Heart left ventricle (tissue), 16 donors: Measurements from ENCODE around the gene C2CD2. TPM values are rescaled to one million over a fixed set of nuclear protein-coding genes. Genes with fewer than 3 reads are reported as not detected.

Source experiments
- ATAC-seq, 4 donors: fragments of 200-7000 bp; cut with Tn5 transposase; one replicate each; pipeline ENCODE4 v1.9.1; 2020 to 2022; ENCODE audit warnings: moderate library complexity in 4 of 4, mild to moderate bottlenecking in 3 of 4, moderate number of reproducible peaks in 1 of 4
- DNase-seq, 5 donors: peaks; one replicate each; pipeline ENCODE4 v3.0.0-alpha.2; 2020
- H3K27ac ChIP-seq, 12 donors: fragments of 200-600 bp; sonication (generic) in 4 of 12; one replicate each; pipeline versions ENCODE4 v1.5.0 to v1.8.0; 2016 to 2022; ENCODE audit warnings: mild to moderate bottlenecking in 2 of 12
- H3K27me3 ChIP-seq, 9 donors: fragments of 200-600 bp; sonication (generic) in 2 of 9; one replicate each; pipeline versions ENCODE4 v1.5.1 to v1.8.0; 2016 to 2022; ENCODE audit warnings: mild to moderate bottlenecking in 3 of 9
- H3K36me3 ChIP-seq, 9 donors: fragments of 200-600 bp; sonication (generic) in 2 of 9; one replicate each; pipeline versions ENCODE4 v1.5.0 to v1.8.0; 2018 to 2022; ENCODE audit warnings: mild to moderate bottlenecking in 2 of 9
- H3K4me1 ChIP-seq, 12 donors: fragments of 200-600 bp; sonication (generic) in 4 of 12; one replicate each; pipeline versions ENCODE4 v1.5.0 to v1.8.0; 2016 to 2022; ENCODE audit warnings: mild to moderate bottlenecking in 3 of 12
- H3K4me3 ChIP-seq, 12 donors: fragments of 200-600 bp; sonication (generic) in 4 of 12; one replicate each; pipeline versions ENCODE4 v1.5.0 to v1.8.0; 2017 to 2022; ENCODE audit warnings: mild to moderate bottlenecking in 9 of 12, moderate library complexity in 4 of 12
- H3K9me3 ChIP-seq, 12 donors: fragments of 200-600 bp; sonication (generic) in 4 of 12; one replicate each; pipeline versions ENCODE4 v1.5.0 to v1.8.0; 2016 to 2022; ENCODE audit warnings: mild to moderate bottlenecking in 1 of 12
- CTCF ChIP-seq, 12 donors: fragments of 200-600 bp; sonication (generic) in 4 of 12; IDR thresholded peaks; one replicate each; pipeline versions ENCODE4 v1.5.0 to v1.8.0; 2018 to 2022; ENCODE audit warnings: antibody characterized with exemption in 12 of 12, mild to moderate bottlenecking in 5 of 12
- POLR2A ChIP-seq, 2 donors: fragments of 450-650 bp; IDR thresholded peaks; one replicate each; pipeline ENCODE4 v1.6.1; 2017; ENCODE audit warnings: antibody characterized with exemption in 2 of 2, mild to moderate bottlenecking in 2 of 2, moderate library complexity in 2 of 2
- WGBS, 4 donors: extraction: QIAGEN DNeasy Blood & Tissue Kit in 2 of 4; methylation state at CpG; one replicate each; pipeline versions ENCODE4 v1.1.5 to v1.1.7; 2013 to 2018; 5-methylcytosine and 5-hydroxymethylcytosine counted together
- intact Hi-C, 10 donors: fragments of 100-400 bp; cut with DNase I; formaldehyde crosslinking; loops; one replicate each; pipeline versions ENCODE4 v1.11.1 to v1.14.2; 2022
- polyA plus RNA-seq, 2 donors: library from polyadenylated mRNA; stranded (reverse); fragments of 200-250 nt; gene quantifications; one replicate each; pipeline ENCODE4 v1.2.3, GENCODE V29; 2013
- total RNA-seq, 9 donors: library from RNA; depleted of rRNA in 2 of 9; stranded (reverse); fragments of >200 nt in 2 of 9; fragmentation: NEBNext Ultra II Directional in 3 of 9; extraction: Animal tissue kit (Norgen Biotek cat#: 25700) in 3 of 9; gene quantifications; one replicate each; pipeline versions ENCODE4 v1.1.0 to v1.2.4, GENCODE V29; 2016 to 2023
- donor health status: ischemic (EF 13 %, LVEDD 7.1; RV severe dilation, severe dysfunction).
- donor health status: healthy with polysubstance abuse.
- donor health status: DM: no; HTN: yes; CAD: no.
- donor health status: DM: no; HTN: no; CAD: no.
- donor health status: ischemic (EF 25% LVEDD 6.9; RV normal size, moderate dysfunction).
- donor health status: ischemic (EF 25% LVEDD 5.7; RV mildly dilated, moderate dysfunction).
- donor health status: healthy.
- donor health status: DM: yes; HTN: yes; CAD: no.
- donor health status: ischemic (EF 35%, LVEDD 5.7; RV mildly dilated, moderate dysfunction).
- donor health status: nonischemic (EF 11% LVEDD 7.7; RV severe dilation, severe dysfunction).
- donor health status: DM: yes; HTN: yes; CAD: no.
- donor health status: PGD.
- donor health status: ischemic (EF 29% LVEDD 5.4; RV normal size, mild dysfunction).
- donor health status: nonischemic (EF 23%, LVEDD 6.1; RV moderate dilation, normal function).

Gene C2CD2
- total and polyA plus RNA-seq, 11 donors: 3.8 to 13.9 (median 6.0) TPM

DNA sequence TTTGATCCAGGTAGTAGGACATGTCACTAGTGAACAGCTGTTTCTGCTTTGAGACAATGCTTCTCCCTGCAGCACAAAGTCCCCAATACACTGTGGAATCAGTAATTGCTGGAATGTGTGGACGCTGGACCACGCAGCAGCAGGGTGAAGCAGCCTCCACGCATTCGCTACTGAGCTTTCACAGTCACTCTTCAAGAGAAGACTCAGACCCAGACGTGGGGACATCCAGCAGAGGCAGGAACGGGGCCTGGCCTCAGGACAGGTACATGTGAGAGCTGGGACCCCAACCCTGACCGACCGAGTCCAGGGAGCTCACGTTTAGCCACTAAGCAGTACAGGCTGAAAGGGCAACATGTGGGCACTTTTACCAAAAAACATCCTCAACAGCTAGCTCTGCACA lies 40.6 kb downstream of the C2CD2 start:
- no peak for DNase-seq
- intact Hi-C loops: no loop called here

DNA sequence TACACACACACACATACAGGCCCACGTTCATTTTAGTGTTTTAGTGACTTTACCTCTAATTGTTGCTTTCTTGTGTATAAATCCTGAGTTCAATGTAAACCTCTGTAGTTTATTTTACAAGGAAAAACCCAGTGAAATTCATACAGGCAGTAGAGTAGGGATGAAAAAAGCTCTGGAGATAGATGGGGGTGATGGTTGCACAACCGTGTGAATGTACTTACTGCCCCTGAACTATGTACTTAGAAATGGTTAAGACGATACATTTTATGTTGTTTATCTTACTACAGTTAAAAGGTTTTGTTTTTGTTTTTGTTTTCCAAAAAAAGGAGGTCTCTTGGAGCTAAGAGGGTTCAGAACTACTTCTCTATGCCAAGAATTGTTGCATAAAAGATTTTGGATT lies 45.0 kb downstream of the C2CD2 start:
- no peak for DNase-seq
- intact Hi-C loops: no loop called here
- no peaks in the 10 kb centered on the region for H3K27me3 ChIP-seq
- no peaks in the 10 kb centered on the region for H3K4me1 ChIP-seq
- no peaks in the 10 kb centered on the region for H3K9me3 ChIP-seq
- TF ChIP-seq POLR2A (IDR thresholded peaks at IDR 0.05) (no peak), CTCF (IDR thresholded peaks at IDR 0.05) (no peak)
- no peak overlapping the region for H3K27ac ChIP-seq
- no peak for ATAC-seq
- H3K4me3 ChIP-seq: no peak overlapping the region
- WGBS, 4 donors: 70 to 85% (median 83%) methylated on average over 3 of the region's 3 CpGs
- H3K36me3 ChIP-seq: peaks cover 0 to 99% (median 88%) of the 10 kb centered on the region in 9 donors

More for the DNA sequence above, 40.6 kb downstream of the C2CD2 start:
- no peak for TF ChIP-seq CTCF (IDR thresholded peaks at IDR 0.05)
- TF ChIP-seq POLR2A (IDR thresholded peaks at IDR 0.05): no peak
- Histone ChIP-seq H3K9me3 (no peaks in the 10 kb centered on the region), H3K4me3 (no peak overlapping the region), H3K27me3 (no peaks in the 10 kb centered on the region), H3K36me3 (peaks cover 0 to 96% (median 80%) of the 10 kb centered on the region in 9 donors), H3K4me1 (no peaks in the 10 kb centered on the region), H3K27ac (no peak overlapping the region)
- ATAC-seq: no peak
- 95 to 99% (median 96%) methylated on average over 9 of the region's 9 CpGs for WGBS, 4 donors

DNA sequence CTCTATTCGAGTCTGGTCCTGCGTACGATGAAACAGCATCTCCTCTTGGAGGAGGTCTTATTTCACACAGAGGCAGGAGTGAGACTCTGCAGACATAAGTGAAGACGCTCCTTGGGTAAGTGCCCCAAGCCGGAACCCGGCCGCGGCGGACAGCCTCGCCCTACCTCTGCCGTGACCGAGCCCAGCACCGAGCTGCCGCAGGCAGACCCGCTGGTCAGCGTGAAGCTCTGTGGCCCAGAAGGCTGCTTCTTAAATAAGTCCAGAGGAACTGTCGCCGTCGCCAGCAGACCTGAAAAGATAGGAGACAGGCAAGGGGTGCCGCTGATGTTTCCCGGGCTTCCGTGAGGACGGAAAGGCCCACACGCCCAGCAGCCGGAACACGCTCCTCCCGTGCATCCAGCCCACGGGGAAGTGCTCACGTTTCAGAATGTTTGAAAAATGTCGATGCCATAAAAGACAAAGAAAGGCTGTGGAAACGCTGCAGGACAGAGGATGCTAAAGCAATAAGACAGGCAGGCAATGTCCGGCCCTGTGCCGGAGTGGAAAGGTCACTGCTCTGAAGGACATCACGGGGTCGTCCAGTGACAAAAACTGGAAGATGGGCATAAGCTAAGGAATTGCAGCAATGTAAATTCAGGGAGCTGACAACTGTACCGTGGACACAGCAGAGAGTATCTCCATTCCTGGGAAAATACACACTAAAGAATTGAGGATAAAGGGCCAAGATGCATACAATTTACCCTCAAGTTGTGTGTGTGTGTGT lies 46.1 kb downstream of the C2CD2 start:
- Histone ChIP-seq H3K4me1 (no peaks in the 10 kb centered on the region), H3K4me3 (no peak overlapping the region), H3K27ac (no peak overlapping the region), H3K27me3 (no peaks in the 10 kb centered on the region), H3K36me3 (peaks cover 0 to 99% (median 88%) of the 10 kb centered on the region in 9 donors), H3K9me3 (no peaks in the 10 kb centered on the region)
- intact Hi-C loops: no loop called here
- ATAC-seq (no peak), DNase-seq (no peak)
- TF ChIP-seq POLR2A (IDR thresholded peaks at IDR 0.05) (no peak), CTCF (IDR thresholded peaks at IDR 0.05) (no peak)
- 91 to 95% (median 93%) methylated on average over 35 to 36 of the region's 36 CpGs for WGBS, 4 donors

GRCh38 chr21:41906770-41907169 lies 47.0 kb downstream of the C2CD2 start:
- Histone ChIP-seq H3K27ac (no peak overlapping the region), H3K27me3 (no peaks in the 10 kb centered on the region), H3K36me3 (peaks cover 0 to 99% (median 90%) of the 10 kb centered on the region in 9 donors), H3K4me1 (no peaks in the 10 kb centered on the region), H3K9me3 (no peaks in the 10 kb centered on the region), H3K4me3 (no peak overlapping the region)
- ATAC-seq (no peak), DNase-seq (no peak)
- TF ChIP-seq POLR2A (IDR thresholded peaks at IDR 0.05): no peak
- TF ChIP-seq CTCF (IDR thresholded peaks at IDR 0.05): no peak
- 77 to 92% (median 85%) methylated on average over 12 to 14 of the region's 14 CpGs for WGBS, 4 donors
- intact Hi-C loops: no loop called here
